OCI-LY3 (cell line): ENCODE results near the gene ADRB1.
A peak's percentile ranks its signal among the peaks of the same experiment; 100 is the strongest.

Source experiments
- H2AFZ ChIP-seq: fragments of 200-600, 300-600 bp; shearing (Covaris generic); 2 replicates; pipeline ENCODE4 v1.6.0; 2014; ENCODE audit warnings: antibody characterized with exemption, low read depth, low read length
- H3K27ac ChIP-seq: fragments of 200-600, 300-600 bp; sonication (generic); 2 replicates; pipeline ENCODE4 v1.5.1; 2014; ENCODE audit warnings: mild to moderate bottlenecking, low read length, moderate library complexity, mixed read lengths
- H3K27me3 ChIP-seq: fragments of 200-600, 300-600 bp; sonication (generic); 2 replicates; pipeline ENCODE4 v1.6.1; 2014; ENCODE audit warnings: low read depth, low read length, mixed read lengths
- H3K36me3 ChIP-seq: fragments of 200-600, 300-600 bp; sonication (generic); replicated peaks from 2 replicates; pipeline ENCODE3; 2014; ENCODE audit warnings: low read depth, low read length, mixed read lengths
- H3K4me1 ChIP-seq: fragments of 300-600, 200-600 bp; sonication (generic); 2 replicates; pipeline ENCODE4 v1.6.1; 2014; ENCODE audit warnings: low read length, mixed read lengths
- H3K4me2 ChIP-seq: fragments of 200-600, 300-600 bp; sonication (generic); 2 replicates; pipeline ENCODE4 v1.6.1; 2014; ENCODE audit warnings: low read length, mixed read lengths
- H3K4me3 ChIP-seq: fragments of 300-600, 200-600 bp; sonication (generic); 2 replicates; pipeline ENCODE4 v1.5.1; 2014; ENCODE audit warnings: antibody characterized with exemption, mild to moderate bottlenecking, low read length, moderate library complexity
- H3K79me2 ChIP-seq: fragments of 300-600, 200-600 bp; shearing (Covaris generic); 2 replicates; pipeline ENCODE4 v1.6.1; 2014; ENCODE audit warnings: mild to moderate bottlenecking, low read length, mixed read lengths
- H3K9ac ChIP-seq: fragments of 300-600, 200-600 bp; shearing (Covaris generic); 2 replicates; pipeline ENCODE4 v1.6.0; 2014; ENCODE audit warnings: mild to moderate bottlenecking, low read length, moderate library complexity
- H3K9me3 ChIP-seq: fragments of 200-600, 300-600 bp; shearing (Covaris generic); 2 replicates; pipeline ENCODE4 v1.6.1; 2014; ENCODE audit warnings: low read length, mixed read lengths; ENCODE audit not compliant: insufficient read depth
- H4K20me1 ChIP-seq: fragments of 200-600, 300-600 bp; sonication (generic); 2 replicates; pipeline ENCODE4 v1.6.1; 2016; ENCODE audit warnings: low read length, mixed read lengths; ENCODE audit not compliant: insufficient read depth
- CTCF ChIP-seq: fragments of 200-600, 300-600 bp; sonication (generic); IDR thresholded peaks from 2 replicates; pipeline ENCODE4 v1.5.1; 2014; ENCODE audit warnings: antibody characterized with exemption, low read length, low read depth
- EZH2phosphoT487 ChIP-seq: fragments of 200-600 bp; shearing (Covaris generic); IDR thresholded peaks from 2 replicates; pipeline ENCODE4 v1.6.1; 2018; ENCODE audit warnings: antibody characterized with exemption, mixed run types, low read depth

Gene ADRB1

GRCh38 chr10:114064151-114065048, 20.7 kb downstream of the ADRB1 start:
- Histone ChIP-seq H3K36me3 (no peaks in the 10 kb centered on the region), H3K9me3 (no peaks in the 10 kb centered on the region), H3K79me2 (no peaks in the 10 kb centered on the region), H3K27ac (no peak overlapping the region), H3K9ac (no peak overlapping the region), H3K4me2 (no peak overlapping the region), H4K20me1 (no peaks in the 10 kb centered on the region), H3K4me3 (no peak overlapping the region), H3K4me1 (peaks cover 8% of the 10 kb centered on the region), H2AFZ (no peak overlapping the region), H3K27me3 (no peaks in the 10 kb centered on the region)
- no peak for TF ChIP-seq CTCF
- no peak for TF ChIP-seq EZH2phosphoT487

GRCh38 chr10:114065049-114065435, 21.4 kb downstream of the ADRB1 start:
- Histone ChIP-seq H3K4me2 (no peak overlapping the region), H3K36me3 (no peaks in the 10 kb centered on the region)

GRCh38 chr10:114068054-114068707, 24.5 kb downstream of the ADRB1 start:
- Histone ChIP-seq H3K4me2 (peak overlapping the region; percentile 26; the same call in 1 of the 2 replicates), H3K79me2 (no peaks in the 10 kb centered on the region), H2AFZ (no peak overlapping the region; the same call in 1 of the 2 replicates), H3K4me3 (no peak overlapping the region), H3K9ac (no peak overlapping the region), H3K9me3 (no peaks in the 10 kb centered on the region), H3K27me3 (no peaks in the 10 kb centered on the region), H3K36me3 (no peaks in the 10 kb centered on the region), H4K20me1 (no peaks in the 10 kb centered on the region), H3K4me1 (peaks cover 8% of the 10 kb centered on the region), H3K27ac (no peak overlapping the region)
- TF ChIP-seq CTCF (no peak), EZH2phosphoT487 (no peak)

More at GRCh38 chr10:114065049-114065435, 21.4 kb downstream of the ADRB1 start:
- Histone ChIP-seq H3K27me3 (no peaks in the 10 kb centered on the region), H3K4me1 (peaks cover 8% of the 10 kb centered on the region), H3K4me3 (no peak overlapping the region), H3K79me2 (no peaks in the 10 kb centered on the region), H3K9ac (no peak overlapping the region), H3K9me3 (no peaks in the 10 kb centered on the region), H2AFZ (no peak overlapping the region), H3K27ac (no peak overlapping the region), H4K20me1 (no peaks in the 10 kb centered on the region)
- no peak for TF ChIP-seq EZH2phosphoT487
- TF ChIP-seq CTCF: no peak

- Histone ChIP-seq H3K36me3 (no peaks in the 10 kb centered on the region), H4K20me1 (no peaks in the 10 kb centered on the region), H3K4me1 (peaks cover 8% of the 10 kb centered on the region), H3K4me2 (no peak overlapping the region), H3K4me3 (no peak overlapping the region), H3K27me3 (no peaks in the 10 kb centered on the region), H3K79me2 (no peaks in the 10 kb centered on the region), H3K27ac (no peak overlapping the region), H2AFZ (no peak overlapping the region), H3K9ac (no peak overlapping the region), H3K9me3 (no peaks in the 10 kb centered on the region)
- TF ChIP-seq EZH2phosphoT487 (no peak), CTCF (no peak)
Observed at GRCh38 chr10:114070710-114071109, 27.0 kb downstream of the ADRB1 start.
